Testis (tissue), 5 donors: ENCODE measurements around the gene DLG3. TPM values are rescaled to one million over a fixed set of nuclear protein-coding genes. Genes with fewer than 3 reads are reported as not detected.
"Not testable (repeated sequence)": the region's sequence is repeated elsewhere in the genome, so short reads cannot be mapped to it uniquely, and the experiment has no call there.

Source experiments
- DNase-seq: peaks from one replicate; pipeline ENCODE4 v3.0.0-alpha.2; 2019
- H3K27ac ChIP-seq, 2 donors: fragments of 200-600 bp; sonication (generic); one replicate each; pipeline ENCODE4 v1.5.1; 2019
- H3K27me3 ChIP-seq: fragments of 200-600 bp; sonication (generic); one replicate; pipeline ENCODE4 v1.5.1; 2019
- H3K36me3 ChIP-seq: fragments of 200-600 bp; sonication (generic); one replicate; pipeline ENCODE4 v1.5.1; 2017; ENCODE audit warnings: low read depth; ENCODE audit errors: missing control alignments
- H3K4me1 ChIP-seq: fragments of 200-600 bp; sonication (generic); one replicate; pipeline ENCODE4 v1.5.1; 2019
- H3K4me3 ChIP-seq, 2 donors: fragments of 200-600 bp; sonication (generic); one replicate each; pipeline ENCODE4 v1.5.1; 2017 to 2019
- H3K9me3 ChIP-seq: fragments of 200-600 bp; sonication (generic); one replicate; pipeline ENCODE4 v1.5.1; 2017
- POLR2A ChIP-seq: fragments of 450-650 bp; IDR thresholded peaks from one replicate; pipeline ENCODE4 v1.6.1; 2017; ENCODE audit warnings: antibody characterized with exemption, mild to moderate bottlenecking, moderate library complexity
- WGBS, 2 donors: methylation state at CpG; one replicate each; pipeline ENCODE4 v1.1.5; 2018; 5-methylcytosine and 5-hydroxymethylcytosine counted together
- intact Hi-C: fragments of 100-400 bp; cut with DNase I; formaldehyde crosslinking; loops from one replicate; pipeline ENCODE4 v1.15.1; 2023; ENCODE audit warnings: low total_unique reads
- long read RNA-seq, 2 donors: transcript quantifications; one replicate each; lab custom pipeline, GENCODE V29; 2026
- polyA plus RNA-seq: library from polyadenylated mRNA; stranded (reverse); fragments of 350-450 nt; fragmentation: Illumina TruSeq; extraction: RNeasy Lipid Tissue Mini Kit (QIAGEN cat#74804); gene quantifications from one replicate; pipeline ENCODE4 v1.2.3, GENCODE V29; 2014; ENCODE audit warnings: low read depth, low replicate concordance; ENCODE audit not compliant: insufficient read depth
- total RNA-seq, 2 donors: library from RNA; depleted of rRNA; stranded (reverse); fragments of >200 nt; gene quantifications; one replicate each; pipeline ENCODE4 v1.2.3, GENCODE V29; 2016
- TF ChIP-seq, protein P1 (sequence below), 3 experiments: fragments of 450-650 bp in 2 of 3; fragments of 200-600 bp in 1 of 3; sonication (generic) in 1 of 3; IDR thresholded peaks; one replicate each; pipeline ENCODE4 v1.5.1; 2016 to 2019; ENCODE audit warnings: antibody characterized with exemption in 3 of 3, mild to moderate bottlenecking in 2 of 3, moderate library complexity in 1 of 3

Gene DLG3
- total RNA-seq: 1 to 10 TPM; 5.6 to 7.1 TPM
- polyA plus RNA-seq: 7.8 TPM
- long read RNA-seq, donor 1, full-length matches to known transcripts: 1 of 1 reads
- long read RNA-seq, donor 1, partial matches to known transcripts: 0 of 1 reads
- long read RNA-seq, donor 1, other reads (novel, unspliced or antisense): 0 of 1 reads
- long read RNA-seq, donor 2, full-length matches to known transcripts: 3 of 10 reads
- long read RNA-seq, donor 2, partial matches to known transcripts: 7 of 10 reads
- long read RNA-seq, donor 2, other reads (novel, unspliced or antisense): 0 of 10 reads

DNA sequence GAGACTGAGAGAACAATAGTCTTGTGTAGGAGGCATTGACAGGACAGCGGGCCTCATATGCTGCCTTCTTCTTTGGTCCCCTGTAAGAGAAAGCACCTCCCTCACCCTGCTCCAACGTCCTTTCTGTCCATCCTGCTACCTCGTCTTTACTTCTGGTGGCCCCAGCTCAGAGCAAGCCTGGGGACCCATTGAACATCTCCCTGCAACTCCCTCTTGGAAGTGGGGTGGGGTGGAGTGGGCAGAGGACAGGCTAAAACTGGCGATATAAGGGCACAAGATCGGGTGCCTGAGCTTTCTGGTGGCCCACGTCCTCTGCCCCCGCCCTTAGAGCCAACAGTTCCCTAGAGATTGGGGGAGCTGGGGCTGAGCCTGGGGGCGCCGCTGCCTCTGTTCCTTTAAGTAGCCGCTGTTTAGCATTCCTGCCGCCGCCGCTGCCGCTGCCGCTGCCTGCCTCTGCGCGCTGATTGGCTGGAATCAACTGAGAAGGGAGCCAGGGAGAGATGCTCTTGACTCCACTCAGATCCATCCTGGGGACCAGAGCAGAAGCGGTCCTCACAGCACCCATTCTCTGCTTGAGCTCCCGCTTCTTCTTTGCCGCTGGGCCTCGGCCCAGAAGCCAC, at the start of gene DLG3:
TSS of gene DLG3 (plus strand) at position 510 of the 620 bp plus-strand sequence. CDS start 367 bp downstream, outside the sequence.
- Histone ChIP-seq H3K4me3 (peak within 1 kb of the TSS in 1 of 2 donors; percentile 2), H3K9me3 (no peaks in the 10 kb centered on the region), H3K36me3 (no peaks in the 10 kb centered on the region), H3K27ac (no peak within 1 kb of the TSS), H3K27me3 (no peaks in the 10 kb centered on the region), H3K4me1 (no peaks in the 10 kb centered on the region)
- TF ChIP-seq POLR2A: no peak
- TF ChIP-seq, protein P1, sequence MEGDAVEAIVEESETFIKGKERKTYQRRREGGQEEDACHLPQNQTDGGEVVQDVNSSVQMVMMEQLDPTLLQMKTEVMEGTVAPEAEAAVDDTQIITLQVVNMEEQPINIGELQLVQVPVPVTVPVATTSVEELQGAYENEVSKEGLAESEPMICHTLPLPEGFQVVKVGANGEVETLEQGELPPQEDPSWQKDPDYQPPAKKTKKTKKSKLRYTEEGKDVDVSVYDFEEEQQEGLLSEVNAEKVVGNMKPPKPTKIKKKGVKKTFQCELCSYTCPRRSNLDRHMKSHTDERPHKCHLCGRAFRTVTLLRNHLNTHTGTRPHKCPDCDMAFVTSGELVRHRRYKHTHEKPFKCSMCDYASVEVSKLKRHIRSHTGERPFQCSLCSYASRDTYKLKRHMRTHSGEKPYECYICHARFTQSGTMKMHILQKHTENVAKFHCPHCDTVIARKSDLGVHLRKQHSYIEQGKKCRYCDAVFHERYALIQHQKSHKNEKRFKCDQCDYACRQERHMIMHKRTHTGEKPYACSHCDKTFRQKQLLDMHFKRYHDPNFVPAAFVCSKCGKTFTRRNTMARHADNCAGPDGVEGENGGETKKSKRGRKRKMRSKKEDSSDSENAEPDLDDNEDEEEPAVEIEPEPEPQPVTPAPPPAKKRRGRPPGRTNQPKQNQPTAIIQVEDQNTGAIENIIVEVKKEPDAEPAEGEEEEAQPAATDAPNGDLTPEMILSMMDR (IDR thresholded peaks at IDR 0.05): no peak
- 0 to 18% methylated on average over 1 to 5 of the region's 21 CpGs for WGBS, 2 donors
- intact Hi-C loops: no loop called here
- peak; percentile 38 for DNase-seq

DNA sequence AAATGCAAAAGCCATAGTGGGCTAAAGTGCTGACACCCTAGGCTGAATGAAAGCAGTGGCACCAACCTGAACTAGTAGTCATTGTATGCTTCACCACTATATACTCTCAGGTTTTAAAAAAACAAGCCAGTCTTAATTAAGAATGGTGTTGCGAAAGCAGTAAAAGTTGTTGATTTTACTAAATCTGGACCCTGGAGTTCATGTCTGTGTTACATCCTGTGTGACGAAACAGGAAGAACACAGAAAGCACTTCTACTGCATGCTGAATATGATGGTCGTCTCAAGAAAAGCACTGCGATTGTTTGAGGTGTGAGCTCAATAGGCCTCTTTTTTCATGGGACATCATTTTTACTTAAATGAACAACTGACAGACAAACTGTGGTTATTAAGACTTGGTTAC, 45.7 kb upstream of the DLG3 start:
- no peak overlapping the region for H3K27ac ChIP-seq
- H3K27me3 ChIP-seq: no peaks in the 10 kb centered on the region
- no peak for DNase-seq
- intact Hi-C loops: no loop called here
- no peaks in the 10 kb centered on the region for H3K36me3 ChIP-seq
- H3K9me3 ChIP-seq: no peaks in the 10 kb centered on the region
- no peak for TF ChIP-seq POLR2A
- TF ChIP-seq, protein P1 (IDR thresholded peaks at IDR 0.05): no peak
- no peak overlapping the region for H3K4me3 ChIP-seq
- H3K4me1 ChIP-seq: no peaks in the 10 kb centered on the region
- WGBS, 2 donors: 80 to 90% methylated on average over 4 of the region's 4 CpGs

DNA sequence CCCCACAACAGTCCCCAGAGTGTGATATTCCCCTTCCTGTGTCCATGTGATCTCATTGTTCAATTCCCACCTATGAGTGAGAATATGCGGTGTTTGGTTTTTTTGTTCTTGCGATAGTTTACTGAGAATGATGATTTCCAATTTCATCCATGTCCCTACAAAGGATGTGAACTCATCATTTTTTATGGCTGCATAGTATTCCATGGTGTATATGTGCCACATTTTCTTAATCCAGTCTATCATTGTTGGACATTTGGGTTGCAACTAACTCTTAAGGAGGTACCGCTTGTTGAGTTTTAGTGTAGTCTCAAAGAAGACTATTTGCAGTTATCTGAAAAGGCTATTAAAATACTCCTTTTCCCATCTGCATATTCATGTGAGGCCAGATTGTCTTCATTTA, 44.5 kb upstream of the DLG3 start:
- 100% methylated on average over 1 of the region's 3 CpGs; no CpG with 5 or more reads in 1 of the 2 donors for WGBS, 2 donors
- H3K4me1 ChIP-seq, intact Hi-C loops, DNase-seq, H3K27me3 ChIP-seq, H3K4me3 ChIP-seq, H3K9me3 ChIP-seq, H3K27ac ChIP-seq, H3K36me3 ChIP-seq: not testable (repeated sequence)

DNA sequence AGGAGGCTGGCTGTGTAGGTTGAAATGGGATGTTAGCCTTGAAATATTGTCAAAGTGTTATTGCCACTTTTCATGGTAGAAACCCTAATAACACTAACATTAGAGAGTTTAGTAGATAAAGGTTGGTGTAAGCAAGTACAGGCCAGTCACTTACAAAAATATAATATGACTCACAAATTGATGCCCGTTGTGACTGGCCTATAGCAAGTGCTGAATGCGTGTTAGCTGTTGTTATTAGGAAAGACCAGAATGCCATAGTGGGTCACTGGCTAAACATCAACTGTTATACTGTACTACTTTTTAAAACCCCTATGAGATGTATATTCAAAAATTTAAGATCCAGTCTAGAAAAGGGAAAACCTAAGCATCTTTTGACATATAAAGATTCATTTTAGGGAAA, 41.9 kb upstream of the DLG3 start:
- Histone ChIP-seq H3K4me1 (no peaks in the 10 kb centered on the region), H3K36me3 (no peaks in the 10 kb centered on the region), H3K4me3 (no peak overlapping the region), H3K27ac (no peak overlapping the region), H3K27me3 (no peaks in the 10 kb centered on the region), H3K9me3 (no peaks in the 10 kb centered on the region)
- TF ChIP-seq POLR2A: no peak
- TF ChIP-seq, protein P1 (IDR thresholded peaks at IDR 0.05): no peak
- intact Hi-C loops: no loop called here
- DNase-seq: no peak
- 98 to 100% methylated on average over 2 of the region's 2 CpGs for WGBS, 2 donors

DNA sequence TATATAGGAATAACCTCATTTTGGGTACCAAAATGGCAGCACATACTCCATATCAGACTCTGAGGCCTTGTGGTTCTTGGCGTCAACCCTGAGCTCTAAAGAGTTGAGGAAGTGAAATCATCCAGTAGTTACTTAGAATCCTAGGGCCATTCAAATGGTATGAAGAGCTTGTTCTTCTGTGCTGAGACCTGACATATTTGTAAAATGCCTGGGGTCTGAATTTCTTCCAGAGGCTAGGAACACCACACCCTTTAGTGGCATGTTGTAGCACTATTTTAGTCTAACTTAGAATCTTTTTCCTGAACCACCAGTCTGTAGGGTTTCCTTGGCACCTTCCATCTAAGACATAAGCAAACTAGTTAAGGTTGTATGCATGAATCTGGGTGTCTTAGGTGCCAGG, 39.6 kb upstream of the DLG3 start:
- no peaks in the 10 kb centered on the region for H3K4me1 ChIP-seq
- WGBS, 2 donors: 78 to 100% methylated on average over 1 of the region's 1 CpG
- no peak overlapping the region for H3K4me3 ChIP-seq
- no peaks in the 10 kb centered on the region for H3K27me3 ChIP-seq
- intact Hi-C loops: no loop called here
- DNase-seq: no peak
- no peak overlapping the region for H3K27ac ChIP-seq
- H3K36me3 ChIP-seq: no peaks in the 10 kb centered on the region
- no peaks in the 10 kb centered on the region for H3K9me3 ChIP-seq
- TF ChIP-seq, protein P1 (IDR thresholded peaks at IDR 0.05): no peak
- no peak for TF ChIP-seq POLR2A
